GM23338 (cell line): ENCODE results near the gene ZNF444. TPM values are rescaled to one million over a fixed set of nuclear protein-coding genes. Genes with fewer than 3 reads are reported as not detected.

Experiments
- ATAC-seq: fragments of 200-7000 bp; cut with Tn5 transposase; 3 replicates; pipeline ENCODE4 v1.9.1; 2020
- DNase-seq: peaks from one replicate; pipeline ENCODE4 v3.0.0-alpha.2; 2015; ENCODE audit warnings: low spot score
- H2AFZ ChIP-seq: fragments of 200-600 bp; sonication (generic); 2 replicates; pipeline ENCODE4 v1.8.0; 2016; ENCODE audit warnings: antibody characterized with exemption, mild to moderate bottlenecking, moderate library complexity
- H3F3A ChIP-seq: fragments of 200-600 bp; sonication (generic); replicated peaks from 2 replicates; pipeline ENCODE4 v1.8.0; 2017; ENCODE audit warnings: antibody characterized with exemption, mixed run types, low read depth
- H3K27ac ChIP-seq: fragments of 200-600 bp; sonication (generic); 2 replicates; pipeline ENCODE4 v1.6.1; 2016; ENCODE audit warnings: low read depth
- H3K27me3 ChIP-seq: fragments of 200-600 bp; sonication (generic); 2 replicates; pipeline ENCODE4 v1.8.0; 2016; ENCODE audit warnings: mild to moderate bottlenecking, mixed run types, moderate library complexity; ENCODE audit not compliant: insufficient read depth
- H3K36me3 ChIP-seq: fragments of 200-600 bp; sonication (generic); 2 replicates; pipeline ENCODE4 v1.8.0; 2016; ENCODE audit warnings: mild to moderate bottlenecking; ENCODE audit not compliant: insufficient read depth
- H3K4me1 ChIP-seq: fragments of 200-600 bp; sonication (generic); 2 replicates; pipeline ENCODE4 v1.8.0; 2016; ENCODE audit warnings: mild to moderate bottlenecking, moderate library complexity; ENCODE audit not compliant: insufficient read depth
- H3K4me2 ChIP-seq: fragments of 200-600 bp; sonication (generic); 2 replicates; pipeline ENCODE4 v1.7.1; 2017; ENCODE audit warnings: mixed run types
- H3K4me3 ChIP-seq: fragments of 200-600 bp; sonication (generic); 2 replicates; pipeline ENCODE4 v1.6.1; 2016; ENCODE audit warnings: mixed run types
- H3K79me2 ChIP-seq: fragments of 200-600 bp; sonication (generic); replicated peaks from 2 replicates; pipeline ENCODE4 v1.8.0; 2017; ENCODE audit warnings: mild to moderate bottlenecking; ENCODE audit not compliant: insufficient read depth
- H3K9me2 ChIP-seq: fragments of 200-600 bp; sonication (generic); 2 replicates; pipeline ENCODE4 v1.8.0; 2017; ENCODE audit not compliant: insufficient read depth
- H4K20me1 ChIP-seq: fragments of 200-600 bp; sonication (generic); replicated peaks from 2 replicates; pipeline ENCODE4 v1.8.0; 2017; ENCODE audit warnings: mild to moderate bottlenecking; ENCODE audit not compliant: insufficient read depth
- H3K27ac Mint-ChIP-seq: 2 replicates; pipeline ENCODE4 v1.8.0; 2020; ENCODE audit warnings: inconsistent platforms, mild to moderate bottlenecking, moderate library complexity, mixed read lengths
- H3K27me3 Mint-ChIP-seq: 3 replicates; pipeline ENCODE4 v1.8.0; 2022; ENCODE audit warnings: low read depth, mild to moderate bottlenecking, moderate library complexity, mixed read lengths, inconsistent platforms; ENCODE audit not compliant: insufficient read depth, poor library complexity
- H3K36me3 Mint-ChIP-seq: 3 replicates; pipeline ENCODE4 v1.8.0; 2021; ENCODE audit warnings: low read depth, mild to moderate bottlenecking, inconsistent platforms, moderate library complexity, mixed read lengths
- H3K4me1 Mint-ChIP-seq: 3 replicates; pipeline ENCODE4 v1.8.0; 2020; ENCODE audit warnings: mild to moderate bottlenecking, inconsistent platforms, mixed read lengths
- H3K4me3 Mint-ChIP-seq: 3 replicates; pipeline ENCODE4 v1.8.0; 2021; ENCODE audit warnings: moderate library complexity, mild to moderate bottlenecking, inconsistent platforms, mixed read lengths
- H3K9me3 Mint-ChIP-seq: 3 replicates; pipeline ENCODE4 v1.8.0; 2020; ENCODE audit warnings: moderate library complexity, mild to moderate bottlenecking, inconsistent platforms, mixed read lengths
- CREB1 ChIP-seq: fragments of 250-450 bp; sonication (Bioruptor Pico); IDR thresholded peaks from 2 replicates; pipeline ENCODE4 v1.5.0; 2020; ENCODE audit warnings: low read depth, mild to moderate bottlenecking, moderate library complexity
- CTCF ChIP-seq, 2 experiments: fragments of 200-600 bp in 1 of 2; sonication (generic) in 1 of 2; conservative IDR thresholded peaks; 2 replicates each; pipeline versions ENCODE4 v1.5.1 to v1.6.1; 2016 to 2017; ENCODE audit warnings: antibody characterized with exemption in 2 of 2, low read depth in 2 of 2, mild to moderate bottlenecking in 2 of 2, moderate library complexity in 1 of 2
- ETS1 ChIP-seq: IDR thresholded peaks from 2 replicates; pipeline ENCODE4 v1.6.1; 2016; ENCODE audit warnings: antibody characterized with exemption
- EZH2 ChIP-seq: fragments of 200-600 bp; sonication (generic); IDR thresholded peaks from one replicate; pipeline ENCODE4 v1.8.0; 2017; ENCODE audit warnings: antibody characterized with exemption, mild to moderate bottlenecking, low read depth; ENCODE audit not compliant: unreplicated experiment
- EZH2phosphoT487 ChIP-seq: fragments of 200-600 bp; sonication (generic); IDR thresholded peaks from one replicate; pipeline ENCODE4 v1.8.1; 2018; ENCODE audit warnings: antibody characterized with exemption; ENCODE audit not compliant: unreplicated experiment
- NANOG ChIP-seq: IDR thresholded peaks from 2 replicates; pipeline ENCODE4 v1.6.1; 2016; ENCODE audit warnings: antibody characterized with exemption, borderline replicate concordance
- POLR2AphosphoS5 ChIP-seq: IDR thresholded peaks from 2 replicates; pipeline ENCODE4 v1.6.1; 2016; ENCODE audit warnings: antibody characterized with exemption, low read depth
- STAT1 ChIP-seq: IDR thresholded peaks from one replicate; pipeline ENCODE4 v1.6.1; 2016; ENCODE audit warnings: antibody characterized with exemption; ENCODE audit not compliant: unreplicated experiment
- ZNF331 ChIP-seq: fragments of 250-450 bp; sonication (Bioruptor Pico); IDR thresholded peaks from 2 replicates; pipeline ENCODE4 v1.5.0; 2020; ENCODE audit warnings: low read depth, mild to moderate bottlenecking, moderate library complexity
- polyA plus RNA-seq: library from polyadenylated mRNA; unstranded; fragments of >200 nt; fragmentation: Nextera tagmentation; extraction: Ambion mirVana; gene quantifications from 2 replicates; pipeline ENCODE4 v1.2.1, GENCODE V29; 2016
- total RNA-seq: library from RNA; depleted of rRNA; stranded (reverse); fragments of >200 nt; shearing (Covaris generic); gene quantifications from 2 replicates; pipeline ENCODE4 v1.2.3, GENCODE V29; 2014
- TF ChIP-seq, protein P1 (sequence below): fragments of 250-450 bp; sonication (Bioruptor Pico); IDR thresholded peaks from 2 replicates; pipeline ENCODE4 v1.5.0; 2020; ENCODE audit warnings: mild to moderate bottlenecking, moderate library complexity

ZNF444 gene
- total and polyA plus RNA-seq, 2 experiments from 2014 or later: 25.1 to 58.5 TPM

DNA sequence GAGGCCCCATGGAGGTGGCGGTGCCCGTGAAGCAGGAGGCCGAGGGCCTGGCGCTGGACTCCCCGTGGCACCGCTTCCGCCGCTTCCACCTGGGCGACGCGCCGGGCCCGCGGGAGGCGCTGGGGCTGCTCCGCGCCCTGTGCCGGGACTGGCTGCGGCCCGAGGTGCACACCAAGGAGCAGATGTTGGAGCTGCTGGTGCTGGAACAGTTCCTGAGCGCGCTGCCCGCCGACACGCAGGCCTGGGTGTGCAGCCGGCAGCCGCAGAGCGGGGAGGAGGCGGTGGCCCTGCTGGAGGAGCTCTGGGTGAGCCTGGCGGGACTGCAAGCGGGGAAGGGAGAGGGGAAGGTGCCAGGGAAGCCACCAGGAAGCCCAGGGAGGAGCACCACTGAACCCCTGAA lies 5.8 kb downstream of the ZNF444 start:
- H3K4me1 ChIP-seq: peaks cover 5% of the 10 kb centered on the region
- no peaks in the 10 kb centered on the region for H3K9me2 ChIP-seq
- TF ChIP-seq STAT1: no peak
- TF ChIP-seq POLR2AphosphoS5: no peak
- no peak for TF ChIP-seq CREB1
- TF ChIP-seq EZH2: no peak
- TF ChIP-seq, protein P1, sequence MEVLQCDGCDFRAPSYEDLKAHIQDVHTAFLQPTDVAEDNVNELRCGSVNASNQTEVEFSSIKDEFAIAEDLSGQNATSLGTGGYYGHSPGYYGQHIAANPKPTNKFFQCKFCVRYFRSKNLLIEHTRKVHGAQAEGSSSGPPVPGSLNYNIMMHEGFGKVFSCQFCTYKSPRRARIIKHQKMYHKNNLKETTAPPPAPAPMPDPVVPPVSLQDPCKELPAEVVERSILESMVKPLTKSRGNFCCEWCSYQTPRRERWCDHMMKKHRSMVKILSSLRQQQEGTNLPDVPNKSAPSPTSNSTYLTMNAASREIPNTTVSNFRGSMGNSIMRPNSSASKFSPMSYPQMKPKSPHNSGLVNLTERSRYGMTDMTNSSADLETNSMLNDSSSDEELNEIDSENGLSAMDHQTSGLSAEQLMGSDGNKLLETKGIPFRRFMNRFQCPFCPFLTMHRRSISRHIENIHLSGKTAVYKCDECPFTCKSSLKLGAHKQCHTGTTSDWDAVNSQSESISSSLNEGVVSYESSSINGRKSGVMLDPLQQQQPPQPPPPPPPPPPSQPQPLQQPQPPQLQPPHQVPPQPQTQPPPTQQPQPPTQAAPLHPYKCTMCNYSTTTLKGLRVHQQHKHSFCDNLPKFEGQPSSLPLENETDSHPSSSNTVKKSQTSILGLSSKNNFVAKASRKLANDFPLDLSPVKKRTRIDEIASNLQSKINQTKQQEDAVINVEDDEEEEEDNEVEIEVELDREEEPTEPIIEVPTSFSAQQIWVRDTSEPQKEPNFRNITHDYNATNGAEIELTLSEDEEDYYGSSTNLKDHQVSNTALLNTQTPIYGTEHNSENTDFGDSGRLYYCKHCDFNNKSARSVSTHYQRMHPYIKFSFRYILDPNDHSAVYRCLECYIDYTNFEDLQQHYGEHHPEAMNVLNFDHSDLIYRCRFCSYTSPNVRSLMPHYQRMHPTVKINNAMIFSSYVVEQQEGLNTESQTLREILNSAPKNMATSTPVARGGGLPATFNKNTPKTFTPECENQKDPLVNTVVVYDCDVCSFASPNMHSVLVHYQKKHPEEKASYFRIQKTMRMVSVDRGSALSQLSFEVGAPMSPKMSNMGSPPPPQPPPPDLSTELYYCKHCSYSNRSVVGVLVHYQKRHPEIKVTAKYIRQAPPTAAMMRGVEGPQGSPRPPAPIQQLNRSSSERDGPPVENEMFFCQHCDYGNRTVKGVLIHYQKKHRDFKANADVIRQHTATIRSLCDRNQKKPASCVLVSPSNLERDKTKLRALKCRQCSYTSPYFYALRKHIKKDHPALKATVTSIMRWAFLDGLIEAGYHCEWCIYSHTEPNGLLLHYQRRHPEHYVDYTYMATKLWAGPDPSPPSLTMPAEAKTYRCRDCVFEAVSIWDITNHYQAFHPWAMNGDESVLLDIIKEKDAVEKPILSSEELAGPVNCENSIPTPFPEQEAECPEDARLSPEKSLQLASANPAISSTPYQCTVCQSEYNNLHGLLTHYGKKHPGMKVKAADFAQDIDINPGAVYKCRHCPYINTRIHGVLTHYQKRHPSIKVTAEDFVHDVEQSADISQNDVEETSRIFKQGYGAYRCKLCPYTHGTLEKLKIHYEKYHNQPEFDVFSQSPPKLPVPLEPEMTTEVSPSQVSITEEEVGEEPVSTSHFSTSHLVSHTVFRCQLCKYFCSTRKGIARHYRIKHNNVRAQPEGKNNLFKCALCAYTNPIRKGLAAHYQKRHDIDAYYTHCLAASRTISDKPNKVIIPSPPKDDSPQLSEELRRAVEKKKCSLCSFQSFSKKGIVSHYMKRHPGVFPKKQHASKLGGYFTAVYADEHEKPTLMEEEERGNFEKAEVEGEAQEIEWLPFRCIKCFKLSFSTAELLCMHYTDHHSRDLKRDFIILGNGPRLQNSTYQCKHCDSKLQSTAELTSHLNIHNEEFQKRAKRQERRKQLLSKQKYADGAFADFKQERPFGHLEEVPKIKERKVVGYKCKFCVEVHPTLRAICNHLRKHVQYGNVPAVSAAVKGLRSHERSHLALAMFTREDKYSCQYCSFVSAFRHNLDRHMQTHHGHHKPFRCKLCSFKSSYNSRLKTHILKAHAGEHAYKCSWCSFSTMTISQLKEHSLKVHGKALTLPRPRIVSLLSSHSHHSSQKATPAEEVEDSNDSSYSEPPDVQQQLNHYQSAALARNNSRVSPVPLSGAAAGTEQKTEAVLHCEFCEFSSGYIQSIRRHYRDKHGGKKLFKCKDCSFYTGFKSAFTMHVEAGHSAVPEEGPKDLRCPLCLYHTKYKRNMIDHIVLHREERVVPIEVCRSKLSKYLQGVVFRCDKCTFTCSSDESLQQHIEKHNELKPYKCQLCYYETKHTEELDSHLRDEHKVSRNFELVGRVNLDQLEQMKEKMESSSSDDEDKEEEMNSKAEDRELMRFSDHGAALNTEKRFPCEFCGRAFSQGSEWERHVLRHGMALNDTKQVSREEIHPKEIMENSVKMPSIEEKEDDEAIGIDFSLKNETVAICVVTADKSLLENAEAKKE (CRISPR knock-in tag): no peak
- no peak for TF ChIP-seq ETS1
- TF ChIP-seq EZH2phosphoT487: no peak
- TF ChIP-seq NANOG: no peak
- TF ChIP-seq ZNF331 (CRISPR knock-in tag): no peak
- TF ChIP-seq CTCF (conservative IDR thresholded peaks at IDR 0.05; ENCODE audit: low read depth in 2 of 2): no peak
- H3K36me3 ChIP-seq: no peaks in the 10 kb centered on the region; the same call in 1 of the 2 replicates
- peaks cover 48% of the 10 kb centered on the region for H3K79me2 ChIP-seq
- Mint-ChIP-seq H3K27ac (no peak overlapping the region), H3K4me1 (peaks cover 15% of the 10 kb centered on the region), H3K4me3 (no peak overlapping the region), H3K27me3 (peaks cover 5% of the 10 kb centered on the region), H3K9me3 (peaks cover 5% of the 10 kb centered on the region; the same call in 2 of the 3 replicates), H3K36me3 (peaks cover 33% of the 10 kb centered on the region)
- H2AFZ ChIP-seq: no peak overlapping the region
- no peak; the same call in 2 of the 3 replicates for ATAC-seq
- no peak for DNase-seq
- H3K4me3 ChIP-seq: no peak overlapping the region
- no peak overlapping the region for H3K27ac ChIP-seq
- no peak overlapping the region for H3K4me2 ChIP-seq
- H3K27me3 ChIP-seq: no peaks in the 10 kb centered on the region
- 0 out of 2 replicates have a peak, but pooled peaks cover 3% of the 10 kb centered on the region for H3F3A ChIP-seq
- peaks cover 7% of the 10 kb centered on the region; the same call in 1 of the 2 replicates for H4K20me1 ChIP-seq
